ENCODE data around the gene SNX12.
A peak's percentile ranks its signal among the peaks of the same experiment; 100 is the strongest.

The SNX12 gene

DNA sequence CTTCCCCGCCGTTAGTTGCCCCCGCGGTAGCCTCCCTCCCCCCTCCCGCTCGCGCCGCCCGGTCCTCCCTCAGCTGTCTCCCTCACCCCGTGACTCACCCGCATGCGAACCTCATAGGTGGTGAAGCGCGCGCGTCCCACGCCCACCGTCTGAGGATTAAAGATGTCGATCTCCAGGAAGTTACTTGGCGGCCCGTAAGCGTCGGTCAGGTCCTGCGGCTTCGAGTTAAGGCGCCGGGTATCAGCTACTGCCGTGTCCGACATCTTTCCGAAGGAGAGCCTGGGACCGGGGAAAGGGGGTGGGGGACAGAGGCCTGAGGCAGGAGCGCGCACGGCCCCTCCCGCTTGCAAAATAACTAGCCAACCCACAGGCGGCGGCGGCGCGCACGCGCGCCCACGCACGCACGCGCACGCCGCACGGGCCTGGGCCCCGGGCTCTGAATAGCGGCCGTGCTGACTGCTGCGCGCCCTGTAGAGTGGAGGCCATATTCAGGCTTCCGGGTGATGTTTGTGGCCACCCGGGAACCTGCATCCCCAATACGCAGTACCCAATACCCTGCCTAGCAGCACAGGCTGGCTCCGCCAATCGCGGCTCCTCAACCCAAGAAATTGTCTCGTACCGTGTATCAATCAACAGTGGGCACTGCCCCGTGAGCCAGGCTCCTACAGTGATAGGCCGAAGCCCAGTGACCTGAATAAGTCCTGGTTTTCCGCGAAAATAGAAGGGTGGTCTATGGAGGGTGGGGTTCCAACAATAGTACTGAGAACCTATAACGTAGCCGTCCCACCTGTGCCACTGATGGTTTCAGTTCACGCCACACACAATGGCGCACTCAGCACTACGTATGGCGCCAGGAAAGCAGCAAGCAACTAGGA, at the start of gene SNX12 (continued):
- TF ChIP-seq, protein P1, sequence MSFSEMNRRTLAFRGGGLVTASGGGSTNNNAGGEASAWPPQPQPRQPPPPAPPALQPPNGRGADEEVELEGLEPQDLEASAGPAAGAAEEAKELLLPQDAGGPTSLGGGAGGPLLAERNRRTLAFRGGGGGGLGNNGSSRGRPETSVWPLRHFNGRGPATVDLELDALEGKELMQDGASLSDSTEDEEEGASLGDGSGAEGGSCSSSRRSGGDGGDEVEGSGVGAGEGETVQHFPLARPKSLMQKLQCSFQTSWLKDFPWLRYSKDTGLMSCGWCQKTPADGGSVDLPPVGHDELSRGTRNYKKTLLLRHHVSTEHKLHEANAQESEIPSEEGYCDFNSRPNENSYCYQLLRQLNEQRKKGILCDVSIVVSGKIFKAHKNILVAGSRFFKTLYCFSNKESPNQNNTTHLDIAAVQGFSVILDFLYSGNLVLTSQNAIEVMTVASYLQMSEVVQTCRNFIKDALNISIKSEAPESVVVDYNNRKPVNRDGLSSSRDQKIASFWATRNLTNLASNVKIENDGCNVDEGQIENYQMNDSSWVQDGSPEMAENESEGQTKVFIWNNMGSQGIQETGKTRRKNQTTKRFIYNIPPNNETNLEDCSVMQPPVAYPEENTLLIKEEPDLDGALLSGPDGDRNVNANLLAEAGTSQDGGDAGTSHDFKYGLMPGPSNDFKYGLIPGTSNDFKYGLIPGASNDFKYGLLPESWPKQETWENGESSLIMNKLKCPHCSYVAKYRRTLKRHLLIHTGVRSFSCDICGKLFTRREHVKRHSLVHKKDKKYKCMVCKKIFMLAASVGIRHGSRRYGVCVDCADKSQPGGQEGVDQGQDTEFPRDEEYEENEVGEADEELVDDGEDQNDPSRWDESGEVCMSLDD (tag by site-specific recombination; IDR thresholded peaks at IDR 0.05) = no peak; the same call in 1 of the 2 replicates
- no peak for TF ChIP-seq ZNF791 (tag by site-specific recombination; IDR thresholded peaks at IDR 0.05)
- TF ChIP-seq, protein P2, sequence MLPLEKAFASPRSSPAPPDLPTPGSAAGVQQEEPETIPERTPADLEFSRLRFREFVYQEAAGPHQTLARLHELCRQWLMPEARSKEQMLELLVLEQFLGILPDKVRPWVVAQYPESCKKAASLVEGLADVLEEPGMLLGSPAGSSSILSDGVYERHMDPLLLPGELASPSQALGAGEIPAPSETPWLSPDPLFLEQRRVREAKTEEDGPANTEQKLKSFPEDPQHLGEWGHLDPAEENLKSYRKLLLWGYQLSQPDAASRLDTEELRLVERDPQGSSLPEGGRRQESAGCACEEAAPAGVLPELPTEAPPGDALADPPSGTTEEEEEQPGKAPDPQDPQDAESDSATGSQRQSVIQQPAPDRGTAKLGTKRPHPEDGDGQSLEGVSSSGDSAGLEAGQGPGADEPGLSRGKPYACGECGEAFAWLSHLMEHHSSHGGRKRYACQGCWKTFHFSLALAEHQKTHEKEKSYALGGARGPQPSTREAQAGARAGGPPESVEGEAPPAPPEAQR (tag by site-specific recombination; IDR thresholded peaks at IDR 0.05) = peak; percentile 43; the same call in 1 of the 2 replicates
- no peak; the same call in 1 of the 2 replicates for TF ChIP-seq ZNF366 (tag by site-specific recombination; conservative IDR thresholded peaks at IDR 0.05)
- peak; percentile 73 for TF ChIP-seq ZXDB (tag by site-specific recombination; IDR thresholded peaks at IDR 0.05)
- TF ChIP-seq, protein P3, sequence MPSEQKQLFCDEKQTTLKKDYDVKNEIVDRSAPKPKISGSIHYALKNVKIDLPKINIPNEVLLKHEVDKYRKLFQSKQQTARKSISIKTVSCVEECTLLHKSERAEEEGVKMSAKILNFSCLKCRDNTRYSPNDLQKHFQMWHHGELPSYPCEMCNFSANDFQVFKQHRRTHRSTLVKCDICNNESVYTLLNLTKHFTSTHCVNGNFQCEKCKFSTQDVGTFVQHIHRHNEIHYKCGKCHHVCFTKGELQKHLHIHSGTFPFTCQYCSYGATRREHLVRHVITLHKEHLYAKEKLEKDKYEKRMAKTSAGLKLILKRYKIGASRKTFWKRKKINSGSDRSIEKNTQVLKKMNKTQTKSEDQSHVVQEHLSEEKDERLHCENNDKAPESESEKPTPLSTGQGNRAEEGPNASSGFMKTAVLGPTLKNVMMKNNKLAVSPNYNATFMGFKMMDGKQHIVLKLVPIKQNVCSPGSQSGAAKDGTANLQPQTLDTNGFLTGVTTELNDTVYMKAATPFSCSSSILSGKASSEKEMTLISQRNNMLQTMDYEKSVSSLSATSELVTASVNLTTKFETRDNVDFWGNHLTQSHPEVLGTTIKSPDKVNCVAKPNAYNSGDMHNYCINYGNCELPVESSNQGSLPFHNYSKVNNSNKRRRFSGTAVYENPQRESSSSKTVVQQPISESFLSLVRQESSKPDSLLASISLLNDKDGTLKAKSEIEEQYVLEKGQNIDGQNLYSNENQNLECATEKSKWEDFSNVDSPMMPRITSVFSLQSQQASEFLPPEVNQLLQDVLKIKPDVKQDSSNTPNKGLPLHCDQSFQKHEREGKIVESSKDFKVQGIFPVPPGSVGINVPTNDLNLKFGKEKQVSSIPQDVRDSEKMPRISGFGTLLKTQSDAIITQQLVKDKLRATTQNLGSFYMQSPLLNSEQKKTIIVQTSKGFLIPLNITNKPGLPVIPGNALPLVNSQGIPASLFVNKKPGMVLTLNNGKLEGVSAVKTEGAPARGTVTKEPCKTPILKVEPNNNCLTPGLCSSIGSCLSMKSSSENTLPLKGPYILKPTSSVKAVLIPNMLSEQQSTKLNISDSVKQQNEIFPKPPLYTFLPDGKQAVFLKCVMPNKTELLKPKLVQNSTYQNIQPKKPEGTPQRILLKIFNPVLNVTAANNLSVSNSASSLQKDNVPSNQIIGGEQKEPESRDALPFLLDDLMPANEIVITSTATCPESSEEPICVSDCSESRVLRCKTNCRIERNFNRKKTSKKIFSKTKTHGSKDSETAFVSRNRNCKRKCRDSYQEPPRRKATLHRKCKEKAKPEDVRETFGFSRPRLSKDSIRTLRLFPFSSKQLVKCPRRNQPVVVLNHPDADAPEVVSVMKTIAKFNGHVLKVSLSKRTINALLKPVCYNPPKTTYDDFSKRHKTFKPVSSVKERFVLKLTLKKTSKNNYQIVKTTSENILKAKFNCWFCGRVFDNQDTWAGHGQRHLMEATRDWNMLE (tag by site-specific recombination; conservative IDR thresholded peaks at IDR 0.05; ENCODE audit: low read depth) = peak; percentile 50
- TF ChIP-seq, protein P4, sequence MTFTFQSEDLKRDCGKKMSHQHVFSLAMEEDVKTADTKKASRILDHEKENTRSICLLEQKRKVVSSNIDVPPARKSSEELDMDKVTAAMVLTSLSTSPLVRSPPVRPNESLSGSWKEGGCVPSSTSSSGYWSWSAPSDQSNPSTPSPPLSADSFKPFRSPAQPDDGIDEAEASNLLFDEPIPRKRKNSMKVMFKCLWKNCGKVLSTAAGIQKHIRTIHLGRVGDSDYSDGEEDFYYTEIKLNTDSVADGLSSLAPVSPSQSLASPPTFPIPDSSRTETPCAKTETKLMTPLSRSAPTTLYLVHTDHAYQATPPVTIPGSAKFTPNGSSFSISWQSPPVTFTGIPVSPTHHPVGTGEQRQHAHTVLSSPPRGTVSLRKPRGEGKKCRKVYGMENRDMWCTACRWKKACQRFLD (tag by site-specific recombination; IDR thresholded peaks at IDR 0.05) = 0 out of 2 replicates have a peak, but pooled peaks have one; percentile 55
- no peak for TF ChIP-seq RBAK (tag by site-specific recombination; IDR thresholded peaks at IDR 0.05)
- peak; percentile 47; the same call in 1 of the 2 replicates for TF ChIP-seq ZNF184 (tag by site-specific recombination; IDR thresholded peaks at IDR 0.05)
- TF ChIP-seq GLI4 (tag by site-specific recombination; IDR thresholded peaks at IDR 0.05) = no peak
- TF ChIP-seq ZNF561 (tag by site-specific recombination; IDR thresholded peaks at IDR 0.05; ENCODE audit: borderline replicate concordance) = peak; percentile 79; the same call in 1 of the 2 replicates
- TF ChIP-seq, protein P5, sequence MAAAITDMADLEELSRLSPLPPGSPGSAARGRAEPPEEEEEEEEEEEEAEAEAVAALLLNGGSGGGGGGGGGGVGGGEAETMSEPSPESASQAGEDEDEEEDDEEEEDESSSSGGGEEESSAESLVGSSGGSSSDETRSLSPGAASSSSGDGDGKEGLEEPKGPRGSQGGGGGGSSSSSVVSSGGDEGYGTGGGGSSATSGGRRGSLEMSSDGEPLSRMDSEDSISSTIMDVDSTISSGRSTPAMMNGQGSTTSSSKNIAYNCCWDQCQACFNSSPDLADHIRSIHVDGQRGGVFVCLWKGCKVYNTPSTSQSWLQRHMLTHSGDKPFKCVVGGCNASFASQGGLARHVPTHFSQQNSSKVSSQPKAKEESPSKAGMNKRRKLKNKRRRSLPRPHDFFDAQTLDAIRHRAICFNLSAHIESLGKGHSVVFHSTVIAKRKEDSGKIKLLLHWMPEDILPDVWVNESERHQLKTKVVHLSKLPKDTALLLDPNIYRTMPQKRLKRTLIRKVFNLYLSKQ (tag by site-specific recombination; IDR thresholded peaks at IDR 0.05; ENCODE audit: borderline replicate concordance) = no peak
- peak; percentile 61; the same call in 1 of the 2 replicates for TF ChIP-seq ZNF501 (tag by site-specific recombination; IDR thresholded peaks at IDR 0.05)
- TF ChIP-seq ZNF514 (tag by site-specific recombination; IDR thresholded peaks at IDR 0.05) = no peak
- TF ChIP-seq ZFP69B (tag by site-specific recombination; IDR thresholded peaks at IDR 0.05) = 0 out of 2 replicates have a peak, but pooled peaks have one; percentile 12
- no peak for TF ChIP-seq ZNF416 (tag by site-specific recombination; IDR thresholded peaks at IDR 0.05)
- peak; percentile 21 for TF ChIP-seq KLF1 (tag by site-specific recombination; IDR thresholded peaks at IDR 0.05)
- TF ChIP-seq ZSCAN16 (tag by site-specific recombination; IDR thresholded peaks at IDR 0.05) = no peak
- peak; percentile 70 for TF ChIP-seq SP3 (tag by site-specific recombination; IDR thresholded peaks at IDR 0.05)
- no peak for TF ChIP-seq PRDM1 (tag by site-specific recombination; IDR thresholded peaks at IDR 0.05)
- TF ChIP-seq ZSCAN30 (tag by site-specific recombination; IDR thresholded peaks at IDR 0.05) = peak; percentile 88
- TF ChIP-seq, protein P6, sequence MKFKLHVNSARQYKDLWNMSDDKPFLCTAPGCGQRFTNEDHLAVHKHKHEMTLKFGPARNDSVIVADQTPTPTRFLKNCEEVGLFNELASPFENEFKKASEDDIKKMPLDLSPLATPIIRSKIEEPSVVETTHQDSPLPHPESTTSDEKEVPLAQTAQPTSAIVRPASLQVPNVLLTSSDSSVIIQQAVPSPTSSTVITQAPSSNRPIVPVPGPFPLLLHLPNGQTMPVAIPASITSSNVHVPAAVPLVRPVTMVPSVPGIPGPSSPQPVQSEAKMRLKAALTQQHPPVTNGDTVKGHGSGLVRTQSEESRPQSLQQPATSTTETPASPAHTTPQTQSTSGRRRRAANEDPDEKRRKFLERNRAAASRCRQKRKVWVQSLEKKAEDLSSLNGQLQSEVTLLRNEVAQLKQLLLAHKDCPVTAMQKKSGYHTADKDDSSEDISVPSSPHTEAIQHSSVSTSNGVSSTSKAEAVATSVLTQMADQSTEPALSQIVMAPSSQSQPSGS (tag by site-specific recombination; IDR thresholded peaks at IDR 0.05; ENCODE audit: low read depth) = no peak

Data from HEK293 (cell line).